ENCODE results near the gene GNB5.
A peak's percentile ranks its signal among the peaks of the same experiment; 100 is the strongest.
"Not testable (repeated sequence)": the region's sequence is repeated elsewhere in the genome, so short reads cannot be mapped to it uniquely, and the experiment has no call there.

Gene GNB5

DNA sequence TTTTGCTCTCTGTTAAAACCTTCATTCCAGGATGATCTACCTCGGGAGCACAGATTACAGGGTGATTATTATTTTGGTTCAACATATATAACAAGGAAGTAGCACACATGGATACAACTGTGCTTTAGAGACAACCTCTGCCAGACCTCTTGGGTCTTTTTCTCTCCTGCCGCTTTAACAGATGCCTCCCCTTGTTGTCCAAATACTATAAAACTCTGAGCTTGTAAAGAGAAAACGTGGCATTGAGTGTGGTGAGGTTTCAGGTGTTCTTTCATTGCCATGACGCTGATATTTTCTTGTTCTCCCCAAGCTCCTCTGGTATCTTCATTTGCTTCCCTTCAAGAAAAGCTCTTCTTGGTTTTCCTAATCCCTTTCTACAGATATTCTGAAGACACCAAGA, 107.6 kb downstream of the GNB5 start:
- DNase-seq (ENCODE audit: low read depth): no peak
- TF ChIP-seq, protein P1, sequence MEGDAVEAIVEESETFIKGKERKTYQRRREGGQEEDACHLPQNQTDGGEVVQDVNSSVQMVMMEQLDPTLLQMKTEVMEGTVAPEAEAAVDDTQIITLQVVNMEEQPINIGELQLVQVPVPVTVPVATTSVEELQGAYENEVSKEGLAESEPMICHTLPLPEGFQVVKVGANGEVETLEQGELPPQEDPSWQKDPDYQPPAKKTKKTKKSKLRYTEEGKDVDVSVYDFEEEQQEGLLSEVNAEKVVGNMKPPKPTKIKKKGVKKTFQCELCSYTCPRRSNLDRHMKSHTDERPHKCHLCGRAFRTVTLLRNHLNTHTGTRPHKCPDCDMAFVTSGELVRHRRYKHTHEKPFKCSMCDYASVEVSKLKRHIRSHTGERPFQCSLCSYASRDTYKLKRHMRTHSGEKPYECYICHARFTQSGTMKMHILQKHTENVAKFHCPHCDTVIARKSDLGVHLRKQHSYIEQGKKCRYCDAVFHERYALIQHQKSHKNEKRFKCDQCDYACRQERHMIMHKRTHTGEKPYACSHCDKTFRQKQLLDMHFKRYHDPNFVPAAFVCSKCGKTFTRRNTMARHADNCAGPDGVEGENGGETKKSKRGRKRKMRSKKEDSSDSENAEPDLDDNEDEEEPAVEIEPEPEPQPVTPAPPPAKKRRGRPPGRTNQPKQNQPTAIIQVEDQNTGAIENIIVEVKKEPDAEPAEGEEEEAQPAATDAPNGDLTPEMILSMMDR (IDR thresholded peaks at IDR 0.05; ENCODE audit: insufficient read depth, low read depth, low read length, missing control alignments): no peak
- H3K4me3 ChIP-seq (ENCODE audit: low read length): no peak overlapping the region

DNA sequence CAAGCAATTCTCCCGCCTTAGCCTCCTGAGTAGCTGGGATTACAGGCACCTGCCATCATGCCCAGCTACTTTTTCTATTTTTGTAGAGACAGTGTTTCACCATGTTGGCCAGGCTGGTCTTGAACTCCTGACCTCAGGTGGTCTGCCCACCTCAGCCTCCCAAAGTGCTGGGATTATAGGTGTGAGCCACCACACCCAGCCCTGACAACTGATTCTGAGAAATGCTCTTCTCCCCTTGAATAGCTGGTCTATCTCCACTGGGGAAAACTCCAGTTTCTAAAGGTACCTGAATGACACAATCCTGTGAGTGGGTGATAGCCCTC, 108.2 kb downstream of the GNB5 start:
- not testable (repeated sequence) for DNase-seq (ENCODE audit: low read depth); H3K4me3 ChIP-seq (ENCODE audit: low read length)

DNA sequence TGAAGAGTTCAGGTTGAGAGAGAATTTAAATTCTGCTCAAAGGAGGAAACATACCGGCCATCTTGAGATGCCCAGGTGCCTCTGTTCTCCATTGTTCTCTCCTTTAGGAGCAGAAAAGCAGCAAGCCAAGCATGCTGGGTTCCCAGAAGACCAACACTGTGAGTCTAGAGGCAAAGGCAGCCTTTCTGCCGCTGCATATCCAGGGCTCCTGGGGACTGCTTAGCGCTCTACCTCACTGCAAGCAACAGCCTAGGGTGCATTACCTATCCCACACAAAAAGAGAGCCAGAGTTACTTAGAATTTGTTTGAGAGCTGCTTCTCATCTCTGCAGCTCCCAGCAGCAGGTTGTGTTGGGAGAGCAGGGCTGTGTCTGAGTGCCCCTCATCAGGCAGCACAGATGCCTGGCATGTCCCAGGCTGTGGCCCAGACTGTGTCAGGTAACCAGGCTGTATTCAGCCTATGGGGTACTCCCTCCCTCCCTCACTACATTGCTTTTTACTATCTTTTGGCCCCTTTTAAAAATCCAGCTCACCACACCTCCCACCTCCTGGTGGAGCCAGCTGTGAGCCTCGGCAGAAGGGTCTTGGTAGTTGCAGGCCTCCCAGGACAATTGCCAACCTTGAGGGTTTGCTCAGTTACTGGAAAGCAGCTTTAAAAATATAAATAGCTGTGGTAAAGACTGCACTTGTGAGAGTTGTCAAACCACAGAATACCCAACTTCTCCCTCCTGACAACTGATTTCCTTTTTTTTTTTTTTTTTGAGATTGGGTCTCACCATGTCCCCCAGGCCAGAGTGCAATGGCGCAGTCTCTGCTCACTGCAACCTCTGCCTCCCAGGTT, 108.8 kb downstream of the GNB5 start:
- TF ChIP-seq, protein P1 (IDR thresholded peaks at IDR 0.05; ENCODE audit: insufficient read depth, low read depth, low read length, missing control alignments): no peak
- DNase-seq (ENCODE audit: low read depth): no peak
- H3K4me3 ChIP-seq (ENCODE audit: low read length): no peak overlapping the region

DNA sequence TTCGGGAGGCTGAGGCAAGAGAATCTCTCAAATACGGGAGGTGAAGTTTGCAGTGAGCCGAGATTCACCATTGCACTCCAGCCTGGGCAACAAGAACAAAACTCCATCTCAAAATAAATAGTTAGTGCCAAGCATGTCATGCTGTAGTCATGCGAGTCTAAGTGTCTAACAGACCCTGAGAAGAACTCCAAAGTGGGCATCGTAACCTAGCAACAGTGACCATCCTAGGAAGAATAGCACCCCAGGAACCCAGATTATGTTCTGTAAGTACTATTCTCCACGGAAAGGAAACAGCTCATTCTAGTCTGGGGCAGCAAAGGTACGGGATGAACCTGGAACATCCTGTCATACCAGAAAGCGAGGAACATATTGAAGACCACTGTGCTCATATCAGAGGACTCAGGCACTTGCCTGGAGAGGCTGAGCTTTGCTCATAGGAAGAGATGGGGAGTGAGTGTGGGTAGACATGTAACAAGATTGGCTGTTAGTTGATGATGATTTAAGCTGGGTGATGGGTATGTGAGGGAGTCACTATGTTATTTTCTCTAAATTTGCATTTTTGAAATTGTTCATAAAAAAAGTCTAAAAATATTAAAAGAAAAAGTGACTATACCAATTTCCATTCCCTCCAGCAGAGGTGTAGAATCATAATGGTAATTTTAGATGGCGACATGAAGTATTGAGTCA, 110.3 kb downstream of the GNB5 start:
- no peak overlapping the region for H3K4me3 ChIP-seq (ENCODE audit: low read length)
- DNase-seq (ENCODE audit: low read depth): no peak
- TF ChIP-seq, protein P1 (IDR thresholded peaks at IDR 0.05; ENCODE audit: insufficient read depth, low read depth, low read length, missing control alignments): no peak

DNA sequence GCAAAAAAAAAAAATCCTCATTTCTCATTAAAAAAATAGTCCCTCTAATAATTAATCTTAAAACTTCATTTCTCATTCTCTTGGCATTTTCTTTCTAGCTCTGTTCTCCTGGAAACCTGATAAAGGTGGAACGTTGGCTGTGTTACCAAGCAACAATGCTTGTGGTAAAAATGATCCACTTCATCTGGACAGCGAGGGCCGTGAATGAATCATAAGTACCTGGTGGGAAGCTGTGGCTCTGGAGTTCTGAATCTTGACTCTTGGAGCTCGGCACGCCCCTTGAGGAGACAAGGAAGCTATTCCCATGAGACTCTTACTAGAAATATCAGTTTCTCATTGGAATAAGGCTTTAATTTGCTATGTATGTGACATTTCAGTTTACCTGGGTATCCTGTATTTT, 111.2 kb downstream of the GNB5 start:
- H3K4me3 ChIP-seq (ENCODE audit: low read length): no peak overlapping the region
- TF ChIP-seq, protein P1 (IDR thresholded peaks at IDR 0.05; ENCODE audit: insufficient read depth, low read depth, low read length, missing control alignments): peak; percentile 18
- peak; percentile 91 for DNase-seq (ENCODE audit: low read depth)

DNA sequence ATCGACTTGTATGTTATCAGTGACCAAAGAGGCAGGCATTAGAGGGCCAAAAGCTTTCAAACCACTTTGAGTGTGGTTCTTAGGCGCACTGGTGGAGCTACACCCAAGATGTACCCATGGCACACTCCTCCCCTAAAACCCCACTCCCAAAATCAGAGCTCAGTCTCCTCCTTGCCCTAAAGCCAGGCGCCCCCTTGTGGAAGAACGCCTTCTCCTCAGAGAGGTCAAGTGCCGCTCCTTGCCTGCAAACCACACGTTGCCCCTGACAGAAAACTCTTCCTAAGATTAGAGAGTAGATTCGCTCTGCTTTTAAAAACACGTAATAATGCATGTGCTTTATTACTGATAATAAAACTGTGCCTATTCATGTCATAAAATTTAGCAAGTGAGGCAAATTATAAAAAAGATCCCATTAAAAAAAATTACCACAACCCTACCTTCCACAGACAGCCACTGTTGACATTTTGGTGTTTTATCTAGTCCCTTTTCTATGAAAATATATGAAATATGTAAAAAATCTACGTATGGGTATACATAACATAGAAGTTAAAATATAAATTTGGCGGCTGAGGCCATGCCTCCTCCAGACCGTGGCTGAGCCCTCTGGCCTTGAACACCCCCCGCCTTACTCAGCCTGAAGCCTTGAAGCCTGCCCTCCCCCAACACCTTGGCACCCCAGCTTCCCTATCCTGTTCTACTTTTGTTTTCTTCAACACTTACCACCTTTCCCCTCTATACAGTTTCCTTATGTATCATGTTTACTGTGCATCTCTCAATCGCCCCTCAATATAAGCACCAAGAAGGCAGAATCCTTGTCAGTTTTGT, 112.1 kb downstream of the GNB5 start:
- H3K4me3 ChIP-seq (ENCODE audit: low read length): peak overlapping the region; percentile 30
- TF ChIP-seq, protein P1 (IDR thresholded peaks at IDR 0.05; ENCODE audit: insufficient read depth, low read depth, low read length, missing control alignments): peak; percentile 93
- DNase-seq (ENCODE audit: low read depth): peak; percentile 75

Measured in epithelial cell of esophagus (primary cell).